OCI-LY1 (cell line): Measurements from ENCODE around the gene ZNF791.

Experiments
- H2AFZ ChIP-seq: fragments of 200-600 bp; sonication (generic), shearing (Covaris generic); 2 replicates; pipeline ENCODE4 v1.6.0; 2014; ENCODE audit warnings: antibody characterized with exemption, mild to moderate bottlenecking, low read length
- H3F3A ChIP-seq: fragments of 200-600 bp; sonication (generic), shearing (Covaris generic); 2 replicates; pipeline ENCODE4 v1.6.0; 2014; ENCODE audit warnings: mild to moderate bottlenecking, antibody characterized with exemption, low read length, moderate library complexity; ENCODE audit not compliant: insufficient read depth
- H3K27ac ChIP-seq: fragments of 200-600 bp; sonication (generic); 2 replicates; pipeline ENCODE4 v1.5.1; 2014; ENCODE audit warnings: low read length, mixed run types, mild to moderate bottlenecking, low read depth; ENCODE audit not compliant: poor library complexity, severe bottlenecking
- H3K27me3 ChIP-seq: fragments of 200-600 bp; sonication (generic); 2 replicates; pipeline ENCODE4 v1.6.0; 2014; ENCODE audit warnings: antibody characterized with exemption, mild to moderate bottlenecking, low read length, moderate library complexity; ENCODE audit not compliant: insufficient read depth
- H3K36me3 ChIP-seq: fragments of 200-600 bp; sonication (generic); 2 replicates; pipeline ENCODE4 v1.6.1; 2014; ENCODE audit warnings: mild to moderate bottlenecking, antibody characterized with exemption, low read length, moderate library complexity, mixed read lengths; ENCODE audit not compliant: insufficient read depth
- H3K4me1 ChIP-seq: fragments of 200-600 bp; sonication (generic); 2 replicates; pipeline ENCODE4 v1.5.1; 2014; ENCODE audit warnings: mild to moderate bottlenecking, low read length, moderate library complexity; ENCODE audit not compliant: insufficient read depth, severe bottlenecking
- H3K4me2 ChIP-seq: fragments of 200-600 bp; sonication (generic), shearing (Covaris generic); 2 replicates; pipeline ENCODE4 v1.6.1; 2014; ENCODE audit warnings: low read length
- H3K4me3 ChIP-seq: fragments of 200-600 bp; sonication (generic); 2 replicates; pipeline ENCODE4 v1.5.1; 2014; ENCODE audit warnings: low read length, low read depth, mild to moderate bottlenecking, mixed read lengths; ENCODE audit not compliant: poor library complexity, severe bottlenecking
- H3K79me2 ChIP-seq: fragments of 200-600 bp; shearing (Covaris generic); 2 replicates; pipeline ENCODE4 v1.6.1; 2016; ENCODE audit warnings: mixed run types, low read length, mixed read lengths; ENCODE audit not compliant: insufficient read depth
- H3K9ac ChIP-seq: fragments of 200-600 bp; sonication (generic), shearing (Covaris generic); 2 replicates; pipeline ENCODE4 v1.6.1; 2014; ENCODE audit warnings: mild to moderate bottlenecking, low read length, mixed read lengths
- H3K9me2 ChIP-seq: fragments of 200-600 bp; sonication (generic), shearing (Covaris generic); 2 replicates; pipeline ENCODE4 v1.6.1; 2014; ENCODE audit warnings: low read depth, mild to moderate bottlenecking, low read length, mixed read lengths
- H3K9me3 ChIP-seq: fragments of 200-600 bp; shearing (Covaris generic); 2 replicates; pipeline ENCODE4 v1.6.1; 2014; ENCODE audit warnings: low read length, mixed read lengths
- H4K20me1 ChIP-seq: fragments of 200-600 bp; sonication (generic), shearing (Covaris generic); 2 replicates; pipeline ENCODE4 v1.6.0; 2016; ENCODE audit warnings: mild to moderate bottlenecking, low read length; ENCODE audit not compliant: insufficient read depth
- CTCF ChIP-seq: fragments of 200-600 bp; sonication (generic), shearing (Covaris generic); IDR thresholded peaks from 2 replicates; pipeline ENCODE4 v1.5.1; 2017; ENCODE audit warnings: mild to moderate bottlenecking, antibody characterized with exemption, low read length, moderate library complexity, mixed read lengths
- EZH2 ChIP-seq: fragments of 200-600 bp; sonication (generic), shearing (Covaris generic); IDR thresholded peaks from 2 replicates; pipeline ENCODE4 v1.8.0; 2017; ENCODE audit warnings: borderline replicate concordance, mixed run types, mild to moderate bottlenecking, antibody characterized with exemption, low read length, moderate library complexity, mixed read lengths

Gene ZNF791

DNA sequence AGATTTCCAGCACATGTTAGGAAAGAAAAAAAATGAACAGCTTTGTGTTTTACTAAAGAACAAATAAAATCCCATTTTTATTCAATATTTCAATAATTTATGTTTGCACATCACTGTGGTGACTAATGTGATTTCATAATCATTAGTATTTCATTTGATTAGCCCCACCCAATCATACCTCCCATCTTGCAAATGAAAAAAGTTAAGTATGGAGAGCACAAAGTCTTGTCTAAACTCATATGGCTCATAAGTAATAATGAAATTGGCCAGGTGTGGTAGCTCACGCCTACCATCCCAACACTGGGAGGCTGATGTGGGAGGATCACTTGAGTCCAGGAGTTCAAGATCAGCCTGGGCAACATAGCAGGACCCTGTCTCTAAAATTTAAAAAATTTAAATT is 3.9 kb upstream of the ZNF791 start:
- Histone ChIP-seq H3F3A (peaks cover 1% of the 10 kb centered on the region; the same call in 1 of the 2 replicates), H3K9me3 (no peaks in the 10 kb centered on the region), H3K27me3 (no peaks in the 10 kb centered on the region), H3K4me3 (no peak overlapping the region), H3K36me3 (peaks cover 13% of the 10 kb centered on the region), H3K79me2 (no peaks in the 10 kb centered on the region), H3K27ac (no peak overlapping the region), H3K9me2 (no peaks in the 10 kb centered on the region), H3K4me2 (no peak overlapping the region), H2AFZ (no peak overlapping the region), H3K4me1 (peaks cover 13% of the 10 kb centered on the region), H3K9ac (no peak overlapping the region), H4K20me1 (no peaks in the 10 kb centered on the region)
- no peak for TF ChIP-seq CTCF
- no peak for TF ChIP-seq EZH2

- no peaks in the 10 kb centered on the region for H3K79me2 ChIP-seq
- no peak overlapping the region for H2AFZ ChIP-seq
- H3K4me3 ChIP-seq: no peak overlapping the region
- peaks cover 3% of the 10 kb centered on the region; the same call in 1 of the 2 replicates for H3F3A ChIP-seq
- no peak overlapping the region for H3K4me2 ChIP-seq
- H3K9me3 ChIP-seq: no peaks in the 10 kb centered on the region
- no peaks in the 10 kb centered on the region for H3K9me2 ChIP-seq
- H3K4me1 ChIP-seq: peaks cover 18% of the 10 kb centered on the region
- H3K9ac ChIP-seq: no peak overlapping the region
- H4K20me1 ChIP-seq: no peaks in the 10 kb centered on the region
- no peak overlapping the region for H3K27ac ChIP-seq
- H3K36me3 ChIP-seq: peaks cover 10% of the 10 kb centered on the region
- H3K27me3 ChIP-seq: no peaks in the 10 kb centered on the region
- TF ChIP-seq CTCF (no peak), EZH2 (no peak)
Observed at GRCh38 chr19:12607631-12608030, 3.1 kb upstream of the ZNF791 start.

GRCh38 chr19:12611361-12611699 is 610 bp downstream of the ZNF791 start:
- Histone ChIP-seq H3K4me3 (peak overlapping the region; percentile 87), H3K9ac (peak overlapping the region; percentile 84), H3K79me2 (no peaks in the 10 kb centered on the region), H4K20me1 (no peaks in the 10 kb centered on the region), H3K36me3 (peaks cover 16% of the 10 kb centered on the region), H2AFZ (no peak overlapping the region), H3K9me3 (no peaks in the 10 kb centered on the region), H3K27ac (no peak overlapping the region), H3K4me1 (peaks cover 36% of the 10 kb centered on the region), H3F3A (peaks cover 3% of the 10 kb centered on the region; the same call in 1 of the 2 replicates), H3K27me3 (no peaks in the 10 kb centered on the region), H3K4me2 (peak overlapping the region; percentile 97), H3K9me2 (no peaks in the 10 kb centered on the region)
- no peak for TF ChIP-seq CTCF
- TF ChIP-seq EZH2: no peak
